Epithelial cell of prostate (primary cell): Measurements from ENCODE around the gene WAS.
"Not testable (repeated sequence)": the region's sequence is repeated elsewhere in the genome, so short reads cannot be mapped to it uniquely, and the experiment has no call there.

Source experiments
- DNase-seq: peaks from one replicate; pipeline ENCODE4 v3.0.0-alpha.2; 2011; ENCODE audit warnings: low read depth, low spot score
- H3K27ac ChIP-seq: fragments of 450-650 bp; 2 replicates; pipeline ENCODE4 v1.5.1; 2017; ENCODE audit warnings: mild to moderate bottlenecking

The WAS gene

DNA sequence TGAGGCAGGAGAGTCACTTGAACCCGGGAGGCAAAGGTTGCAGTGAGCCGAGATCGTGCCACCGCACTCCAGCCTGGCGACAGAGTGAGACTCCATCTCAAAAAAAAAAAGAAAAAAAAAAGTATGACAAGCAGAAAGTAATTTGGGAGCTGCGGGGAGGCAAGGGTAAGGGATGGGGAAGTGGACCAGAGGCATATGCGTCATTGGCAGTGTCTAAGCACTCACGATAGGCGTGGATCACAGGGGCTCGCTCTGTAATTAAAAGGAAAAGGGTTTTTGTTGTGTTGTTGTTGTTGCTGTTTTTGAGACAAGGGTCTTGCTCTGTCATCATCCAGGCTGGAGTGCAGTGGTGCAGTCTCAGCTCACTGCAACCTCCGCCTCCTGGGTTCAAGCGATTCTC lies 804 bp upstream of the WAS start:
- H3K27ac ChIP-seq, DNase-seq: not testable (repeated sequence)

DNA sequence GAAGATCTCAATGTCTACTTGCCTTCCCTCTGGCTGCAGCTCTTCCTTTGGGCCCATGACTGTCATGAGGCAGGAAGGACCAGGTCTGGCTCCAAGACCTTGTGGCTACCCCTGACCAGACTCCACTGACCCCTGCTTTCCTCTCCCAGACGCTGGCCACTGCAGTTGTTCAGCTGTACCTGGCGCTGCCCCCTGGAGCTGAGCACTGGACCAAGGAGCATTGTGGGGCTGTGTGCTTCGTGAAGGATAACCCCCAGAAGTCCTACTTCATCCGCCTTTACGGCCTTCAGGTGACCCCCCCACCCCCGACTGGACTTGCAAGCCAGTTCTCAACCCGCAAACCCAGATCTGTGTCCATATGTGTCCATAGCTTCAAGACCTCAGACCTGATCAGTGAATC lies 535 bp downstream of the WAS start:
- no peak overlapping the region for H3K27ac ChIP-seq
- no peak for DNase-seq

DNA sequence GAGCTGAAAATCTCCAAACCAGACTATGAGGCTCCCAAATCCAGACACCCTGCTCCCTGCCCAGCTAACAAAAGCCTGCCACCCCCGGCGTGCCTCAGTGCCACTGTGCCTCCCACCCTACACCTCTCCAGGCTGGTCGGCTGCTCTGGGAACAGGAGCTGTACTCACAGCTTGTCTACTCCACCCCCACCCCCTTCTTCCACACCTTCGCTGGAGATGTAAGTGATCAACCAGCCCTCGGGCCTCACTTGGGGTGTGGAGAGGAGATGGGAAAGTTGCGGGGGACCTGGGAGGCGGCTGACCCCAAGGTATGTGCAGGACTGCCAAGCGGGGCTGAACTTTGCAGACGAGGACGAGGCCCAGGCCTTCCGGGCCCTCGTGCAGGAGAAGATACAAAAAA lies 1.8 kb downstream of the WAS start:
- no peak for DNase-seq
- no peak overlapping the region for H3K27ac ChIP-seq

DNA sequence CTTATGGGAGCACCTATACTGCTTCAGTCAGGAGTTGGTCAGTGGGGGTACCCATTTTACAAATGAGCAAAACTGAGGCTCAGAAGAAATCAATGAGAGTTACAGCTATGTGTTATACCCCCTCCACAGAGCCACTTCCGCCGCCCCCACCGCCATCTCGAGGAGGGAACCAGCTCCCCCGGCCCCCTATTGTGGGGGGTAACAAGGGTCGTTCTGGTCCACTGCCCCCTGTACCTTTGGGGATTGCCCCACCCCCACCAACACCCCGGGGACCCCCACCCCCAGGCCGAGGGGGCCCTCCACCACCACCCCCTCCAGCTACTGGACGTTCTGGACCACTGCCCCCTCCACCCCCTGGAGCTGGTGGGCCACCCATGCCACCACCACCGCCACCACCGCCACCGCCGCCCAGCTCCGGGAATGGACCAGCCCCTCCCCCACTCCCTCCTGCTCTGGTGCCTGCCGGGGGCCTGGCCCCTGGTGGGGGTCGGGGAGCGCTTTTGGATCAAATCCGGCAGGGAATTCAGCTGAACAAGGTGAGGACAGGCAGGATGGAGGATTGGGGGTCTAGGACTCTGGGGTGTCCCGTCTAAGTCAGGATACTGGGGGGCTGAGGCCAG lies 5.0 kb downstream of the WAS start:
- H3K27ac ChIP-seq, result no peak overlapping the region
- no peak for DNase-seq

DNA sequence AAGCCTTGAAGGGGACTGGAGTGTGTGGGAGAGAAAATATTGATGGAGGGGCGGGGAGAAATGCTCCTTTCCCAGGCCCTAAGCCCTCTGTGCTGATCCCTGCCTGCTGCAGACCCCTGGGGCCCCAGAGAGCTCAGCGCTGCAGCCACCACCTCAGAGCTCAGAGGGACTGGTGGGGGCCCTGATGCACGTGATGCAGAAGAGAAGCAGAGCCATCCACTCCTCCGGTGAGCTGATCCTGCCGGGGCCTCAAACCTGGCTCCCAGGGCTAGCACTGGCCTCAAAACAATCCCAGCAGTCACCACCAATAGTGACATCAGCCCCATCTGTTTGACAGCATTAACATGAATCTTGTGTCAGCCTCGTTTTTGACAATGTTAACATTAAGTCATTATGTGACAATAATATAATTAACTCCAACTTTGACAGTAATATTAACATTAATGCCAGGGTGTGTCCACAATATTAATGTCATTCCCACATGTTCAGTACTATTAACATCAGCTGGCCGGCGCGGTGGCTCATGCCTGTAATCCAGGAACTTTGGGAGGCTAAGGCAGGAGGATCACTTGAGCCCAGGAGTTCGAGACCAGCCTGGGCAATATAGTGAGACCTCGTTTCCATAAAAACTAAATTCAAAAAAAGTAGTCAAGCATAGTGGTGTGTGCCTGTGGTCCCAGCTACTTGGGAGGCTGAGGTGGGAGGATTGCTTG lies 5.8 kb downstream of the WAS start:
- no peak overlapping the region for H3K27ac ChIP-seq
- DNase-seq, result no peak

DNA sequence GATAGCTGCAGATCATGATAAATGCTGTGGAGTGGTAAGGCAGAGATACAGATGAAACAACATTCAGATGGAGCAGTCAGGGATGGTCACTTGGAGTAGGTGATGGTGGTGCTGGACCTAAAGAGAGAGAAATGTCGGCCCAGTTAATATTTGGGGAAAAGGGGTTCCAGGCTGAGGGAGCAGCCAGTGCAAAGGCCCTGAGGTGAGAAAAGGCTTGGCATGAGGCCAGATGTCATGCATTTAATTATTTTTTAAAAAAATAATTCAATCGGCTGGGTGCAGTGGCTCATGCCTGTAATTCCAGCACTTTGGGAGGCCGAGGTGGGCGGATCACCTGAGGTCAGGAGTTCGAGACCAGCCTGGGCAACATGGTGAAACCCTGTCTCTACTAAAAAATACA lies 8.1 kb downstream of the WAS start:
- not testable (repeated sequence) for DNase-seq, H3K27ac ChIP-seq

DNA sequence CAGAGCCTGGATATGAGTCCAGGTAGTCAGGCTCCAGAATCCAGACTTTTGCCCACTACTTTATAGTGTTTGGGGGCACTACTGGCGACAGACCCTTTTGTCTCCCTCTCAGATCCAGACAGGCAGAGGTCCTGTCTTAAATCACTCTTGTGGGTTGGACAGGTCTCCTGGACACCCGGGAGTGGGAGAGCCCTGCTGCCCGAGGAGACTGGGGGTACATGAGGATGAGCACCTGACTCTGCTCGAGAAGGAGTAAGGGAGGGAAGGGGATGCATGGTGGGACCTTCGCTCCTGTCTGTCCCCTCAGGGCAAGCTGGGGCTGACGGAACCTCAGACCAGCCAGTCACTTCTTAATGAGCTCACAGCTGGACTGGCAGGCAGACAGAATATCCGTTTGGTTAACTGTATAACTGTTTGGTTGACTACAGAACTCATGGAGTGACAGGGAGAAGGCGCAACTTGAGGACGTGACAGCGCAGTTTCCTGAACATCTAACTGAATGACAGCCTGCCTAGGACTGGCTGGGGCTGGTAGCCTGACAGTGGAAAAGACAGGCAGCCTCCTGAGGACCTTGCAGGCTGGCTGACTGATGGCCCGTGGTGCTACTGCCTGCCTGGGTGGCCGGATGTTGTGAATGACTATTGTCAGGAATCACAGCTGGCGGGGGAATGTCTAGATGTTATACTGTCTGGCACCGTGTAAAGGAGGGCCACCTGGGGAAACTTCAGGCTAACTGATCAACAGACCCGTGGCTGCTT lies 11.4 kb downstream of the WAS start:
- H3K27ac ChIP-seq, result no peak overlapping the region
- DNase-seq, result no peak

DNA sequence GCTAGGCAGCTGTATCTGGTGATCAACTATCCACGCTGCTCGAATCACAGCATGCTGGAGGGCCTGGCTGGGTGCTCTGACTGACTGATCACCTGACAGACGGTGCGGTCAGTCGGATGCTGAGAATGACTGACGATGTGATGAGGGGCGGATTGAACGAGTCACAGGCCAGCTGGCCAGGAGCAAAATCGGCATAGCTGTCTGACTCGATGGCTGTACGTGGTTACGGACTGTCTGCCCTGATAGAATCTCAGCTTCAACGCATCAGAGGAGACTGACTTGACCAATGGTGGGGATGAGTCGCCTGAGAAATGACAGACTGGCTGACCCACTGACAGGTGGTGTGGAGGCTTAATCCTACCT lies 11.9 kb downstream of the WAS start:
- H3K27ac ChIP-seq, result no peak overlapping the region
- no peak for DNase-seq

DNA sequence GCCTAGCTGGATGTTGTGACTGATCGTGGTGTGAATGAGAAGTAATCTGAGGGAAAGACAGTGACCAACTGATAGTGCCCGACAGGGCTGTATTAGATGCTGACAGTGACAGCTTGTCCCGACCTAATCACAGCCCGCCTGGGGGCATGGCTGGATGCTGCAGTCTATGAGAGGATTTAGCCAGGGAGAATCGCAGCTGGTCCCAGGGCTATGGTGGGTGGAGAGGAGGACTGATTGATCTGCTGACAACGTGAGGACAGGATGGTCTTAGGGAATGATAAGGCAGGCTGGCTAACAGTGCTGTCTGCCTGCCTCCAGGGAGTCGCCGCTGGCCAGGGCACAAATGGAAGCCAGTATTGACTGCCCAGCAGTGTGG lies 12.3 kb downstream of the WAS start:
- H3K27ac ChIP-seq, result peak overlapping the region; percentile 33
- no peak for DNase-seq

DNA sequence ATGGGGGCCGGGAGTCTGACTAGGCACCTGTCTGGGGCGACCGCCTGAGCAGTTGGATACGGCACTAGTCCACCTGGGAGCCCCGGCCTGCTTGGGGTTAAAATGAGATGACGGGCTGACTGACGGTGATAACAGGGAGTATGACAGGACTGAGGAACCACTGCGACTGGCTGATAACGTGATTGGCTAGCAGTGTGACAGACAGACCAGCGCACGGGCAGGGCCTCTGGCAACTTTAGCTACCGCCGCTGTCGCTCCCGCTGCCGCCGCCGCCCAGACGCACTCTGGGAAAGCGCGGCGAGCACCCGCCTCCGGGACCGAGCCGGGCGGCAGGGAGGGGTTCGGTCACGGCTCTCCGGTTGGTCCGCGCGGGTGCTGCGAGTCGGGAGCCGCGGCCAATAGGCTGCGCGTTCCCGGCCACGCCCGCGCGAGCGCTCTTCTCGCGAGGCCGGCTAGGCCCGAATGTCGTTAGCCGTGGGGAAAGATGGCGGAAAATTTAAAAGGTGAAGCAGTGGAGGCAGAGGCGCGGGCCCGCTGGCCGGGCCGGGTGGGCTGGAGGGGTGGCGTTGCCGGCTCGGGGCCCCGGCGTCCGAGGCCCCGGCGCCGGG lies 12.8 kb downstream of the WAS start, which contains the start of gene SUV39H1:
SUV39H1 (plus strand) TSS at position 434 of the 608 bp plus-strand sequence; CDS start at position 485, 51 bp downstream.
- H3K27ac ChIP-seq, result peak within 1 kb of the TSS; percentile 33
- DNase-seq, result peak; percentile 36

DNA sequence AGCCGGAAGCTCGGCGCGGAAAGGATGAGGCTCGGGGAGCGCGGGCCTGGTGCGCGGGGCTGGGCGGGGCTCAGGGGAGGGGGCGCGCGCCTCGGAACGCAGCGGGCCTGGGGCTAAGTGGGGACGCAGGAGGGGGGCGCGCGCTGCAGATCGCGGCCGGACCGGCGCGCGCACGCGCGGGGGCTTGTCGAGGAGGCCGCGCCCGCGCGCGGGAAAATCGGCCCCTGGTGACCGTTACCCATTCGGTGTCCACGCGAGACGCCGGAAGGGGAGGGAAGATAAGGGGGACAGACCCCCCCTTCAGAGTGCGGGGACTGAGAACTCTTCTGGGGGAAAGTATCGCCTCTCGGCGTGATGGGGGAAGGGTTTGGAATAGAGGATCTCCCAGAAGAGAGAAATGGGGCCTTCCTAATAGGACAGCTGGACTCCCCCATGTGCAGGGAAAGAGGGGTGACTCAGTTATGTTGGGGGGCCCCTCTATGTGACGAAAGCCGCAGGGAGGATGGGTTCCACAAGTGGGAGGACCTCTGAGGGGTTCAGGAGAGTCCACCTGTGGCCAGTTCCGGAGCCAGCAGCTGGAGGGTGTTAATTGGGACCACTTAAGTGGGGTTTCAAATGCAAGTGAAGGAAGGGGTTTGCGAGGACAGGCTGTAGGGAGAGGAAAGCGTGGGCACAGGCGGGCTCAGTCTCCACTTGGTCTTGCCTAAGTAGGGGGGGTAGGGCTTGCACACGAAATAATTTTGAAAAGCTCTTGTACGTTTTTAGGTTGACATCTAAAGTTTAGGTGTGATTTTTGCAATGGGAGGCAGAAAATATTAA lies 13.5 kb downstream of the WAS start:
- DNase-seq, result no peak

DNA sequence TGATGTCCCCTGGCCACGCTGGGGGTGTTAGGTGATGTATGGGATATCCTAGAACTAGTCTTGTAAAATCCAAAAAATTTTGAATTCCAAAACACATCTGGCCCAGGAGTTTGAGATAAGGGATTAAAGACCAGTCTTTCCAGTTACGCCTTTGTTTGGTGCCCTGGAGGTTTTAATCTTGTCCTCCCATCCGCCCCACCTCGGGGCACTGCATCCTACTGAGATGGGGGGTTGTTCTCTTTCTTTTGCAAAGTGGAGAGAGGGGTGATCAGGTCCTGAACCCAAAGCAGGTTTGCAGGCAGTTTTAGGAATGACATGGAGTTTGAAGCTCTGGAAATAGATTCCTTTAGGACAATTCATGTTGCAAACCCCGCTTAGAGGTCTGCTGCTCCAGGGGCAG lies 14.7 kb downstream of the WAS start:
- H3K27ac ChIP-seq, result no peak overlapping the region
- DNase-seq, result no peak

More for the DNA sequence above, 13.5 kb downstream of the WAS start:
- H3K27ac ChIP-seq, result peak overlapping the region; percentile 33

DNA sequence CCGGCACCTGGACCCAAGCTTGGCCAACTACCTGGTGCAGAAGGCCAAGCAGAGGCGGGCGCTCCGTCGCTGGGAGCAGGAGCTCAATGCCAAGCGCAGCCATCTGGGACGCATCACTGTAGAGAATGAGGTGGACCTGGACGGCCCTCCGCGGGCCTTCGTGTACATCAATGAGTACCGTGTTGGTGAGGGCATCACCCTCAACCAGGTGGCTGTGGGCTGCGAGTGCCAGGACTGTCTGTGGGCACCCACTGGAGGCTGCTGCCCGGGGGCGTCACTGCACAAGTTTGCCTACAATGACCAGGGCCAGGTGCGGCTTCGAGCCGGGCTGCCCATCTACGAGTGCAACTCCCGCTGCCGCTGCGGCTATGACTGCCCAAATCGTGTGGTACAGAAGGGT lies 16.6 kb downstream of the WAS start:
- DNase-seq, result no peak
- H3K27ac ChIP-seq, result no peak overlapping the region

DNA sequence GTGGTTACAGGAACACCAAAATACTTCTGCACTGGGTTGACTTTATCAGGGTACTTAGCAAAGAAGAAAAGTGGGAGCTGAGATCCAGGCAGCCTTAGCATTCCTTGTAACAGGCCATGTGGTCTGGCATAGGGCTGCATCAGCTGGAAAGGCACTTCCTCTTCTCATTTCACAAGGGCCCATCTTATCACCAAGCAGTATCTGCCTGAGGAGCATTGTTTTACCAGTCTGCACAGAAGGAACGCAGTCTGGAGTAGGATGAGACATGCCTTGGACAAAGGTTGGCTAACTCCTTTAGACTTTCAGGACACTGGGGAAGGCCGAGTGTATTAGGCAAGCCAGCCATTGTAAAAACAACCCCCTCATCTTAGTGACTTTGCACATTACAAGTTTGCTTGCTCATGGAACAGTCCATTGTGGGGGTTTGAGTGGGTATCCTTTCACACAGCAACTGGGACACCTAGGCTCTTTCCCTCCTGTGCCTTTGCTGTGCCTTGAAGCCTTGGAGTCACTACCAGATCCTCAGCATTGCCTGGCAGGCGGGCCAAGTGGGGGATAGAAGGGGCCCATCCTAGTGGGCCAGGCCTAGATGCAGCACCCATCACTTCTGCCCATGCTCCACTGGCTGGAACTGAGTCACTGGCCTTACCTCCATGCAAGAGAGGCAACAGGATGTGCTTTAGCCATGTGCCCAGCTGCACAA lies 17.5 kb downstream of the WAS start:
- no peak overlapping the region for H3K27ac ChIP-seq
- DNase-seq, result no peak

DNA sequence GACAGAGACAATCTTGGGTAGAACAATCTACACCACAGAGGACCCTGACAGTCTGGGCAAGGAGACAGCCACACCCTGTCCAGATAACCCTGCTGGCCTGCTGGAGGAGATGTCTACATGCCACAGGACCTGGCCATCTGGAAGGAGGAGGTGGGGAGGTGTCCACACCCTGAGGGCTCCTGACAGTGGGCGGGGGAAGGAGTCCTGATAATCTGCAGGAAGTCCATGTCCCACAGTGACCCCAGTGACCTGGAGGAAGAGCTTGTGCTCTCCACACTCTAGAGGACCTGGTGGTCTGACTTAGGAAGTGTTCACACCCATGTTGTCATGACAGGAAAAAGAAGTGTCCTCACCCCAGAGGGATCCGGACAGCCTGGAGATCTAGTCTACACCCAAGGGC lies 18.4 kb downstream of the WAS start:
- DNase-seq, result no peak
- H3K27ac ChIP-seq, result no peak overlapping the region

DNA sequence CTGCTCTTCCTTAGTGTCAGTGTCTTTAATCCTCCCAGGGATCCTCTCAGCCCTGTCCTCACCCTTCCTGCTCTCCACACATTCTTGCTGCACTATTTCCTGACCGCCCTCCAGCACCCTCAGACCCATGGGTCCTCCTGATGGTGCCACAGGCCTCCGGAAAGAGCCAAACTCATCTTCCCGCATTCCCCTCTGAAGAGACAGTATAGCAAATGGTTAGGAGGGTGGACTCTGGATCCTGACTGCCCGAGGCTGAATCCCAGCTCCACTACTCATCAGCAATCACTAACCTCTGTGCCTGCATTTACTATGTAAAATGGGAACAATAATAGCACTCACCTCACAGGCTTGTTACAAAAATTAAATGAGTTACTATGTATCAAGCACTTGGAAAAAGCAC lies 19.1 kb downstream of the WAS start:
- no peak overlapping the region for H3K27ac ChIP-seq
- no peak for DNase-seq

DNA sequence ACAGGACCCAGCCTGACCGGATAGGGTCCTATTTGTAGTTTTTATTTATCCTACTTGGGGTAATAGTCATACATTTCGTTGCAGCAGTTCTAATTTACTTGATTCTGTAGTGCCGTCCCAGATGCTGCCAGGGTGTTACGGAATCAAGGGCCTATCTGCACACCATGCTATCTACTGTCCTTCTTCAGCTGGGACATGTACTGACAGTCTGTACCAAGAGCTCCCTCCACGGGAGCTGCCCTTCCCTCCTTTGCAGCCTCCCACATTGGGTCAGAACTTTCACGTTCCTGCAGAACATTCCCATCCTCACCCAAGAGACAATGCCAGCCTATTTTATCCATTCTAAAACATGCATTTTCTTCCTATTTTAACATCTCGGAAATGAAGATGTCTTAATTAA lies 19.6 kb downstream of the WAS start:
- no peak for DNase-seq
- peak overlapping the region; percentile 61 for H3K27ac ChIP-seq

DNA sequence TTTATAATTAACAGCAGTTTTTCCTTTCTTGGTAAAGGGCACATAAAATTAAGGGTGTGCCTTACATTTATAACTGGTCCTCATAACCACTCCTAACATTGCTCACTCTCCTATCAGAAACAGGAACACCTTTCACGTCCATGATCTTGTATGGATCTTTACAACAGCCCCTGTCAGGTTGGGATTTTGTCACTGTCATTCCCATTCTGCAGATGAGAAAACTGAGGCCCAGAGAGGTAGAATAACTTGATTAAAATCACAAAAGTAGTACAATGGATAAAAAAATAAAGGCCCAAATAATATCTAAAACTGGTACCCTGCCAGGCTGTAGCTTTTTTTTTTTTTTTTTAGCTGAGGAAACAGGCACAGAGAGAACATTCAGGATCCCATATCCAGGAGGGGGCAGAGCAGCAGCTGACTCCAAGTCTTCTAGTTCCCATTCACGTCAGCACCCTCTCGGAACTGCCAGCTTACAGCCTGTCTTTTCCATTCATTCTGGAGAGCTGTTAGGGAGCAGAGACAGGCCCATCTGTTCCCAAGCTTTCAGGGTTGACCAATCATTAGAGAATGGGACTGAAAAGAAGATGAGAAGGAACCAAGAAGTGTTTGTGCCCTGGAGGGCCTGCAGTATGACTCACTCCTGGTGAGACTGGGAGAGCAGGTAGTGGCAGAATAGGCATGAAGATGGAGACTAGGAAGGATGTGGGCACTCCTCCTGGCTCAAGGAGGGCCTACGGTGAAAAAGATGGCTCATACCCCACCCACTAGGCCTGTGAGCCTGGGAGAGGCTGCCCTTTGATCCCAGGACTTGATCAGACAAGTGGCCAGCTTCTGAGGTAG lies 20.3 kb downstream of the WAS start:
- H3K27ac ChIP-seq, result peak overlapping the region; percentile 61
- DNase-seq, result peak; percentile 76

DNA sequence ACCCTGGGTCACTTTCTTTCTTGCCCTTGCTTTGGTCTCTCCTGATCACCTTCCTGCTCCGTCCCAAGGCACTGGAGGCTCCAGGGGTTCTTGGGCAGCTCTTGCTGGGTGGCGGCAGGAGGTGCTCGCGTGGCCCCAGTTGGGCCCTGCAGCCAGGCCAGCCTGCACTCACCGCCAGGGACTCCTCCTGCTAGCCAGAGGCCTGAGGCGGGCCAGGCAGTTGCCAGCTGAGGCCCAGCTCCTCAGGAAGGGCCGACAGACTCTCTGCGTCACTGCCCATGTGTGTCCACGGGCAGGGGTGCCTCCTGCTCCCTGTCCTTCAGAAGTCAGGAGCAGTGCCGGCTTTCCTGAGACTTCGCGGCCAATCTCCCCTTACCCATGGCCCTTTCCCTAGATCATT lies 22.3 kb downstream of the WAS start:
- no peak overlapping the region for H3K27ac ChIP-seq
- no peak for DNase-seq
